ENCODE results near the gene POMGNT1.

POMGNT1 gene

GRCh38 chr1:46148318-46148717 lies 49.9 kb downstream of the POMGNT1 start:
- H3K27ac ChIP-seq (ENCODE audit: low read length) = no peak overlapping the region
- H3K79me2 ChIP-seq (ENCODE audit: low read length) = no peaks in the 10 kb centered on the region
- H3K27me3 ChIP-seq (replicated peaks; ENCODE audit: insufficient read depth, low read length) = no peaks in the 10 kb centered on the region
- H3K36me3 ChIP-seq (replicated peaks; ENCODE audit: insufficient read depth, low read length) = no peaks in the 10 kb centered on the region
- H3K4me3 ChIP-seq (ENCODE audit: low read length) = no peak overlapping the region
- no peak overlapping the region for H3K9ac ChIP-seq (ENCODE audit: low read length)
- H3K4me2 ChIP-seq (ENCODE audit: low read depth, low read length) = no peak overlapping the region
- H3K4me1 ChIP-seq (ENCODE audit: low read length) = no peaks in the 10 kb centered on the region
- TF ChIP-seq EZH2 (optimal IDR thresholded peaks at IDR 0.05; ENCODE audit: low read depth, low read length) (no peak), CTCF (IDR thresholded peaks at IDR 0.05; ENCODE audit: low read length) (no peak), EZH2phosphoT487 (IDR thresholded peaks at IDR 0.05; ENCODE audit: low read length) (no peak)
- H4K20me1 ChIP-seq (ENCODE audit: insufficient read depth, low read length) = no peaks in the 10 kb centered on the region
- DNase-seq = no peak
- no peaks in the 10 kb centered on the region for H3K9me3 ChIP-seq (replicated peaks; ENCODE audit: insufficient read depth, low read length)
- H2AFZ ChIP-seq (ENCODE audit: low read length) = no peak overlapping the region
- H3F3A ChIP-seq (ENCODE audit: insufficient read depth, low read length) = no peaks in the 10 kb centered on the region
- H3K9me2 ChIP-seq (replicated peaks; ENCODE audit: insufficient read depth, low read length) = no peaks in the 10 kb centered on the region

All from MM.1S (cell line).